HCT116 (cell line): ENCODE measurements around the gene GRIK5.

ENCODE experiments used
- CTCF ChIP-seq, 3 experiments: fragments of 200-600 bp in 1 of 3; sonication (generic) in 1 of 3; IDR thresholded peaks in 2 of 3; conservative IDR thresholded peaks in 1 of 3; 2 replicates each; pipeline ENCODE4 v1.5.1; 2012 to 2017; ENCODE audit warnings: low read depth in 2 of 3, low read length in 2 of 3, antibody characterized with exemption in 1 of 3, borderline replicate concordance in 1 of 3, control low read depth in 1 of 3, mild to moderate bottlenecking in 1 of 3, mixed read lengths in 1 of 3, mixed run types in 1 of 3, moderate library complexity in 1 of 3; ENCODE audit not compliant: insufficient read depth in 1 of 3
- REST ChIP-seq: IDR thresholded peaks from 2 replicates; pipeline ENCODE4 v1.6.1; 2012; ENCODE audit warnings: low read depth

GRCh38 chr19:42115219-42115618 lies 45.2 kb upstream of the GRIK5 start:
- no peak for TF ChIP-seq CTCF (IDR thresholded peaks at IDR 0.05 in 2 of 3, conservative IDR thresholded peaks at IDR 0.05 in 1 of 3; ENCODE audit: borderline replicate concordance in 1 of 3, insufficient read depth in 1 of 3, low read depth in 2 of 3, low read length in 2 of 3)
- no peak; the same call in 1 of the 2 replicates for TF ChIP-seq REST
